ENCODE measurements around the gene CRB3. TPM values are rescaled to one million over a fixed set of nuclear protein-coding genes. Genes with fewer than 3 reads are reported as not detected.

CRB3 gene
- total and polyA plus RNA-seq, 2 of the 13 experiments (the other 11 are each of a cell fraction or from before 2014, with no cell fraction given): 10.6 to 25.6 TPM

- no peak for TF ChIP-seq PRPF4 (IDR thresholded peaks at IDR 0.05; ENCODE audit: low read depth, low read length, poor library complexity, severe bottlenecking)
Observed at GRCh38 chr19:6448045-6448444, 16.0 kb upstream of the CRB3 start (continued).

GRCh38 chr19:6450166-6450565 lies 13.9 kb upstream of the CRB3 start:
- Histone ChIP-seq H3K4me1 (ENCODE audit: insufficient read depth, low read length) (no peaks in the 10 kb centered on the region), H3K27ac (ENCODE audit: extremely low read length, insufficient read depth, low read length) (no peak overlapping the region), H3K36me3 (replicated peaks in 1 of 2; ENCODE audit: control insufficient read depth in 1 of 2, insufficient read depth in 2 of 2, low read length in 2 of 2) (peaks cover 10 to 14% of the 10 kb centered on the region in 2 experiments; a peak in 4 of 5 replicates), H4K20me1 (ENCODE audit: insufficient read depth, low read length) (no peaks in the 10 kb centered on the region), H3K4me2 (ENCODE audit: low read depth, low read length) (no peak overlapping the region), H3K9me3 (ENCODE audit: low read length) (peaks cover 5% of the 10 kb centered on the region; the same call in 1 of the 2 replicates), H3K79me2 (ENCODE audit: insufficient read depth, low read length) (no peaks in the 10 kb centered on the region), H2AFZ (ENCODE audit: low read length) (no peak overlapping the region), H3K4me3 (replicated peaks in 1 of 3; ENCODE audit: insufficient read depth in 1 of 3, low read depth in 2 of 3, low read length in 3 of 3) (no peak overlapping the region), H3K27me3 (ENCODE audit: control insufficient read depth in 1 of 2, insufficient read depth in 2 of 2, low read length in 2 of 2) (no peaks in the 10 kb centered on the region), H3K9ac (ENCODE audit: insufficient read depth, low read depth, low read length) (no peak overlapping the region)
- intact Hi-C loops (cut with micrococcal nuclease; ENCODE audit: unreplicated experiment): no loop called here
- DNase-seq (ENCODE audit: low spot score) (no peak), ATAC-seq (no peak), FAIRE-seq (no peak)
- BruUV-seq (replicated peaks): no TSS peak
- no peak for TF ChIP-seq DMTF1 (CRISPR knock-in tag; IDR thresholded peaks at IDR 0.05)
- TF ChIP-seq PREB (CRISPR knock-in tag; IDR thresholded peaks at IDR 0.05): no peak
- no peak for TF ChIP-seq ATF7-NPFF (CRISPR knock-in tag; IDR thresholded peaks at IDR 0.05; ENCODE audit: low read depth)
- no peak for TF ChIP-seq IRX3 (CRISPR knock-in tag; IDR thresholded peaks at IDR 0.05; ENCODE audit: borderline replicate concordance, low read depth)
- TF ChIP-seq MED8 (CRISPR knock-in tag; IDR thresholded peaks at IDR 0.05; ENCODE audit: insufficient replicate concordance): no peak
- no peak for TF ChIP-seq EZH2 (conservative IDR thresholded peaks at IDR 0.05; ENCODE audit: low read depth, low read length)
- TF ChIP-seq HNRNPUL1 (IDR thresholded peaks at IDR 0.05; ENCODE audit: low read depth, low read length): no peak
- TF ChIP-seq XBP1 (CRISPR knock-in tag; IDR thresholded peaks at IDR 0.05): no peak
- in situ Hi-C loops (cut with HindIII; ENCODE audit: extremely low pct_ligation_motif_present, low pct_unique_long_range_greater_than_20kb): no loop called here
- ChIA-PET CTCF (ENCODE audit: low intra/inter-chr PET ratio, low total read pairs) (no interaction called here), POLR2A (no interaction called here)
- WGBS (ENCODE audit: low lambda C conversion rate): 95% methylated on average over 5 of the region's 5 CpGs

All from HepG2 (cell line).